ENCODE data around the gene ATG2B. TPM values are rescaled to one million over a fixed set of nuclear protein-coding genes. Genes with fewer than 3 reads are reported as not detected.

ATG2B gene
- polyA plus RNA-seq, 1 donor, result 29.1 TPM

DNA sequence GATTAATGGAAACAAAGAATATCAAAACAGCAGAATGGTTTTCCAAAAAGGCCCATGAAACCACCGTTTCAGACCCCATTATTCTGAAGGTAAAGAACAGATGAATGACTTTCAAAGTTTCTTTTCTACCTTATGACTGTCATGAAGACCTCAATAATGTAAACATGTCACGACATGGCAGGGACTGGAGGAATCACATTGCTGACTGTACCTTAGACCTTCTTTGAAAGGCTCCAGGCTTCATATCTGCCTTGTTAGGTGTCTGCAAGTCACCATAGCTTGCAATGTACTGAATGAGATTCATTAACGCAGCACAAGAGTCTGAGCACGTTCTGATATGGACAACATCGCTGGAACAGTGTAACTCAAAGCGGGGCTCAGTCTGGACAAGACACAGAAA lies 52.2 kb downstream of the ATG2B start:
- H3K9me3 ChIP-seq (ENCODE audit: control insufficient read depth, low read depth, low read length), result no peaks in the 10 kb centered on the region
- peak; percentile 38 to 81 for DNase-seq
- peak overlapping the region; percentile 63 for H3K27ac ChIP-seq (ENCODE audit: low read length)
- H3K36me3 ChIP-seq (ENCODE audit: control insufficient read depth, insufficient read depth, low read length), result peaks cover 36% of the 10 kb centered on the region
- peaks cover 29% of the 10 kb centered on the region for H3K4me1 ChIP-seq (ENCODE audit: control insufficient read depth, insufficient read depth, low read length)
- H3K27me3 ChIP-seq (ENCODE audit: control insufficient read depth, insufficient read depth, low read length), result no peaks in the 10 kb centered on the region
- no peak overlapping the region for H3K4me3 ChIP-seq (ENCODE audit: low read length)
- WGBS (ENCODE audit: insufficient coverage, low lambda C conversion rate), result 43% methylated on average over 3 of the region's 6 CpGs

DNA sequence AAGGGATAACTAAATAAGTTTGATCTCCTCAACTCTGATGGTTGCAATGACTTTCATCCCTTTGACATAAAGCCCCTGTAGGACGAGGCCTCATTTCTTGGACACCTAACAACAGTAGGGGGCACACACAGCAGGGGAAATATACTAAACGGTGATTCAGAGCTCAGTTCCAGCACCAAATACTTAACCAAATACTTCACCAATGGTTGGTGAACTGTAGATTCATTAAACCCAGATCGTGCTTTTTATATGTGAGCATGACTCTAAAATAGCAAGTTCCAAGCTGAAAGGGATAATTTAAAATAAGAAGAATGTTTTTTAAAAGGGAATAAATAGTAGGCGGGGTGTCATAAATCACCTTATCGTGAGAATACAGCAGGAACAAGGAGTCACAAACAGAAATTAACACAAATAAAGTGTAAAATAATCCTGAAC lies 53.2 kb downstream of the ATG2B start:
- Histone ChIP-seq H3K27me3 (ENCODE audit: control insufficient read depth, insufficient read depth, low read length) (no peaks in the 10 kb centered on the region), H3K4me3 (ENCODE audit: low read length) (no peak overlapping the region), H3K4me1 (ENCODE audit: control insufficient read depth, insufficient read depth, low read length) (peaks cover 29% of the 10 kb centered on the region), H3K27ac (ENCODE audit: low read length) (peak overlapping the region; percentile 63), H3K9me3 (ENCODE audit: control insufficient read depth, low read depth, low read length) (no peaks in the 10 kb centered on the region), H3K36me3 (ENCODE audit: control insufficient read depth, insufficient read depth, low read length) (peaks cover 33% of the 10 kb centered on the region)
- 27% methylated on average over 2 of the region's 5 CpGs for WGBS (ENCODE audit: insufficient coverage, low lambda C conversion rate)
- DNase-seq, result peak in 1 of 2 donors; percentile 66

DNA sequence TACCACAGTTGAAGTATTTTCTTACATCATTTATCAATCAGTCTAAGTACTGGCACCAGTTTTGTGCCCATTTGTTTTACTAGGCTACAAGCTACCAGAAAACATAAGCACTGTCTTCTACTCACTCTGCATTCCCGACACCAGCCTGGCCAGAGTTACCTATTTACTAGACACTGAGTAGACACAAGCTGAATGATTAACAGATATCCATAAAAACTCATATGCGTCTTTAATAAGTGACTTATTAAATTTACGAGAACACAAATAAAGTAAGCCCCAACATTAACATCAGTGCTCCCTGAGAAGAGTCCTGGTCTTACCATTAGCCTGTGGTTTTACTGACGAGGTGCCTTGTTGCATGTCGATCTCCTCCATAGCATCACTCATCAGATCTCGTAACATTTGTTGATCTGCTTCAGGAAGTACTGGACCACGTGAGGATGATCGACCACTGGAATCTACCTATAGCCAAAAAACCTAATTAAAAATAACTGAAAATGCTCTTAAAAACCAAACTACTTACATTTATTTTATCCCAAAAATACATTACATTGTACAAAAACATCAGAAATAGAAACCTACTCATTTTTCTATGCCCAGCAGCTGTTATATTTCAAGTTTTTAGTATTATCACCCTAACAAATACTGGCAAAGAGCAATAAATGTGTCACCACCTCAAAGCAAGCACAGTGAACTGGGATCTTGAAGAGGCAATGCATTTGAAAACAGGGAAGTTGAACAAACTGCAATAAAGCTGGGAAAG lies 53.8 kb downstream of the ATG2B start:
- Histone ChIP-seq H3K9me3 (ENCODE audit: control insufficient read depth, low read depth, low read length) (no peaks in the 10 kb centered on the region), H3K4me3 (ENCODE audit: low read length) (no peak overlapping the region), H3K27ac (ENCODE audit: low read length) (peak overlapping the region; percentile 63), H3K4me1 (ENCODE audit: control insufficient read depth, insufficient read depth, low read length) (peaks cover 29% of the 10 kb centered on the region), H3K36me3 (ENCODE audit: control insufficient read depth, insufficient read depth, low read length) (peaks cover 34% of the 10 kb centered on the region), H3K27me3 (ENCODE audit: control insufficient read depth, insufficient read depth, low read length) (no peaks in the 10 kb centered on the region)
- 60% methylated on average over 1 of the region's 8 CpGs for WGBS (ENCODE audit: insufficient coverage, low lambda C conversion rate)
- peak; percentile 64 to 87 for DNase-seq

DNA sequence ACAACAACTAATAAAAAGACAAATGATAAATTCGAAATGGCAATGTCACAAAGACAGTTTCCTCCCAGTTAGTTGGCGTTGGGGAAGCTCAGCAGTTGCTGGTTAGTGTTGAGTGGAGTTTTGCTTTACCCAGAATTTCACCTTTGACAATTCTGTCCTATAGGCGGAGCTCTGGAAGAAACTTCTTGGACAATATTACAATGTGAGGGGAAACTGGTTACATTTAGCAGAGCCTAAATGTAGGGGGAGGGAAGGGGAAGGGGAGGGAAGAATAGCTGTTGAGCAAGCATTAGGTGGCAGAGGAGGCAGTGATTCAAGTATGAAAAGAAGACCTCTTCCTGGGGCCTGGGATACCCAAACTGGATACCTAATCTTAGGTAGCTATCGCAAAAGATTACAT lies 55.7 kb downstream of the ATG2B start:
- H3K4me3 ChIP-seq (ENCODE audit: low read length), result no peak overlapping the region
- no peak for DNase-seq
- peak overlapping the region; percentile 33 for H3K27ac ChIP-seq (ENCODE audit: low read length)
- no peaks in the 10 kb centered on the region for H3K9me3 ChIP-seq (ENCODE audit: control insufficient read depth, low read depth, low read length)
- H3K27me3 ChIP-seq (ENCODE audit: control insufficient read depth, insufficient read depth, low read length), result no peaks in the 10 kb centered on the region
- peaks cover 37% of the 10 kb centered on the region for H3K36me3 ChIP-seq (ENCODE audit: control insufficient read depth, insufficient read depth, low read length)
- peaks cover 28% of the 10 kb centered on the region for H3K4me1 ChIP-seq (ENCODE audit: control insufficient read depth, insufficient read depth, low read length)
- WGBS (ENCODE audit: insufficient coverage, low lambda C conversion rate), result 92% methylated on average over 2 of the region's 4 CpGs

DNA sequence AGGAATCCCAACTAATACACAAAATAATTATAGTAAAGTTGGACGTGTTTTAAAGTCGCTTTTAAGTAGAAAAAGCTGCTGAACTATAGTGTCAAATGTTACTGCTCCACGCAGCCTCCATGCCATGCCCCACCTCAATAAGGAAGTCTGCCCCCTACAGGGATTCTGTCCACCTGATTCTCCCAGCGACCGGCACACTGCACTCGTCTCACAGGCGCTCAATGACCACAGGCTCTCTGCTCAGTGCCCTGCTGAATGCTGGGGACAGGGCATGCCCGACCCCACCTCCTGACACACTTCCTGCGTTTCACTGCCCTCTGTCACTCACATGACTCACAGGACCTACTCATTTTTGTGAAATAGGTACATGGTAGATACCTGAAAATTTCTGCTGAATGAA lies 58.2 kb downstream of the ATG2B start:
- Histone ChIP-seq H3K4me1 (ENCODE audit: control insufficient read depth, insufficient read depth, low read length) (peaks cover 23% of the 10 kb centered on the region), H3K36me3 (ENCODE audit: control insufficient read depth, insufficient read depth, low read length) (peaks cover 51% of the 10 kb centered on the region), H3K4me3 (ENCODE audit: low read length) (no peak overlapping the region), H3K9me3 (ENCODE audit: control insufficient read depth, low read depth, low read length) (no peaks in the 10 kb centered on the region), H3K27ac (ENCODE audit: low read length) (no peak overlapping the region), H3K27me3 (ENCODE audit: control insufficient read depth, insufficient read depth, low read length) (no peaks in the 10 kb centered on the region)
- no peak for DNase-seq
- no CpG with 5 or more reads among the region's 9 CpGs for WGBS (ENCODE audit: insufficient coverage, low lambda C conversion rate)

DNA sequence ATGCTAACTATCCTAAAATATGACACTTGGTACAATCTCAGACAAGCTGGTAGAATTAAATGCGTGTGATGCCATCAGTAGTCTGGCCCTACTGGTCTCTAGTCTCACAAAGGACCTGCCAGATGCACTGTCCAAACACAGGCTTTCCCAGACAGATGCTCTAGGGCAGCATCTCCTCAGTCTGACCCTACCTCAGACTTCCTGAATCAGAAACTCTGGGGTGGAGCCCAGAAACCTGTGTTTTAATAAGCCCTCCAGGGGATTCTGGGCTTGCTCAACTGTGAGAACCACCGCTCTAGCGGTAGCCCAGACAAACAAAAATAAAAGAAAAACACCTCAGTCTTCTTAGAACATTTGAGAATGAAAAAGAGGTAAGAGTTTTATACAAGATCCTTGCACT lies 59.2 kb downstream of the ATG2B start:
- DNase-seq, result no peak
- H3K27me3 ChIP-seq (ENCODE audit: control insufficient read depth, insufficient read depth, low read length), result no peaks in the 10 kb centered on the region
- peaks cover 57% of the 10 kb centered on the region for H3K36me3 ChIP-seq (ENCODE audit: control insufficient read depth, insufficient read depth, low read length)
- no peak overlapping the region for H3K27ac ChIP-seq (ENCODE audit: low read length)
- H3K4me3 ChIP-seq (ENCODE audit: low read length), result no peak overlapping the region
- H3K9me3 ChIP-seq (ENCODE audit: control insufficient read depth, low read depth, low read length), result no peaks in the 10 kb centered on the region
- WGBS (ENCODE audit: insufficient coverage, low lambda C conversion rate), result 93% methylated on average over 2 of the region's 3 CpGs
- peaks cover 18% of the 10 kb centered on the region for H3K4me1 ChIP-seq (ENCODE audit: control insufficient read depth, insufficient read depth, low read length)

DNA sequence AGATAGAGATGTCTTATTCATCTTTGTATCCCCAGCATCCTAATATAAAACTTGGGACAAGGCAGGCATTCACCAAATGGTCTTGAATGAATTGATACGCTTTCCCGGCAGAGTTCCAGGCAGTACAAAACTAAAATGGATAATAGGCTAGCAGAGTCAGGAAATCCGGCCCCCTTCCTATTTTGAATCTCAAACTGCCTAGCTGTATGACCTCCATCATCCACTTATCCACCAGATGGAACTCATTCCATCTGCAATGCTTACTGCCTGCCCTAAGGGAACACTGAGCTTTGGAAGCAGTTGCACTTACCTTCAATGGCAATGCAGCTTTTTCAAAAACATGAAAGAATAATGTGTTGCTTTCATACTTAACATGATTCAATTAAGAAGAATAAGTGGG lies 63.7 kb downstream of the ATG2B start:
- no peaks in the 10 kb centered on the region for H3K9me3 ChIP-seq (ENCODE audit: control insufficient read depth, low read depth, low read length)
- peaks cover 47% of the 10 kb centered on the region for H3K36me3 ChIP-seq (ENCODE audit: control insufficient read depth, insufficient read depth, low read length)
- no peaks in the 10 kb centered on the region for H3K27me3 ChIP-seq (ENCODE audit: control insufficient read depth, insufficient read depth, low read length)
- no CpG with 5 or more reads among the region's 3 CpGs for WGBS (ENCODE audit: insufficient coverage, low lambda C conversion rate)
- H3K4me1 ChIP-seq (ENCODE audit: control insufficient read depth, insufficient read depth, low read length), result peaks cover 4% of the 10 kb centered on the region
- H3K27ac ChIP-seq (ENCODE audit: low read length), result no peak overlapping the region
- no peak for DNase-seq
- no peak overlapping the region for H3K4me3 ChIP-seq (ENCODE audit: low read length)

DNA sequence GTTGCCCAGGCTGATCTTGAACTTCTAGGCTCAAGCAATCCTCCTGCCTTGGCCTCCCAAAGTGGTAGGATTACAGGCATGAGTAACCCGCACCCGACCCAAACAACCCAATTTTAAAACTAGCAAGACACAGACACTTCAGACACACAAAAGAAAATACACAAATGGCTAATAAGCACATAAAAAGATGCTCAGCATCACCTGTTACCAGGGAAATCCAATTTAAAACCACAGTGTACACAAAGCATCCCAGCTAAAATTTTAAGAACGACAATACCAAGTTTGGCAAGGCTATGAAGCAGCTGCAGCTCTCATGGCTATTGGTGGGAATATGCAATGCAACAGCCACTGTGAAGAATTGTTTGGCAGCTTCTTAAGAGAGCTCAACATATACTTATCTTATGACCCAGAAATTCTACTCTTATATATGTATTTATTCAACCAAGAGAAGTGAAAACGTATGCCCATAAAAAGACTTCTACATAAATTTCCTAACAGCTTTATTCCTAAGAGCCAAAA lies 65.1 kb downstream of the ATG2B start:
- Histone ChIP-seq H3K4me3 (ENCODE audit: low read length) (no peak overlapping the region), H3K4me1 (ENCODE audit: control insufficient read depth, insufficient read depth, low read length) (peaks cover 4% of the 10 kb centered on the region), H3K36me3 (ENCODE audit: control insufficient read depth, insufficient read depth, low read length) (peaks cover 44% of the 10 kb centered on the region), H3K27me3 (ENCODE audit: control insufficient read depth, insufficient read depth, low read length) (no peaks in the 10 kb centered on the region), H3K9me3 (ENCODE audit: control insufficient read depth, low read depth, low read length) (no peaks in the 10 kb centered on the region), H3K27ac (ENCODE audit: low read length) (no peak overlapping the region)
- WGBS (ENCODE audit: insufficient coverage, low lambda C conversion rate), result no CpG with 5 or more reads among the region's 4 CpGs
- no peak for DNase-seq

DNA sequence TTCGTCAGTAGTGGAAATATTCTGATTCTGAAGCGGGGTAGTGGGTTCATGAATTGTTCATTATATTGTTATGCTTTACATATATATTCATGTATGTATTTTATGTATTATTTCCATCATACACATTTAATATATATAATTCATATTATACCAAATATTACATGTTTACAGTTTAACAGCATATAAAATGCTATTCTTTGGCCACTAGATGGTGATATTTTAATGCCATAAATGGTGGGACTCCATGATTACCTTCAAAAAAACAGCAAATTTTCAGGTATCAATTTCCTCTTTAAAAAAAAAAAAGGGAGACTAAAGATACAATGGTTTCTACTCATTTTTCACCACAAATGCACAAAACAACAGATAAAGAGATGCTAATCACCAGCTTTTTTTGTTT lies 66.1 kb downstream of the ATG2B start:
- Histone ChIP-seq H3K27ac (ENCODE audit: low read length) (no peak overlapping the region), H3K27me3 (ENCODE audit: control insufficient read depth, insufficient read depth, low read length) (no peaks in the 10 kb centered on the region), H3K36me3 (ENCODE audit: control insufficient read depth, insufficient read depth, low read length) (peaks cover 42% of the 10 kb centered on the region), H3K4me3 (ENCODE audit: low read length) (no peak overlapping the region), H3K9me3 (ENCODE audit: control insufficient read depth, low read depth, low read length) (no peaks in the 10 kb centered on the region), H3K4me1 (ENCODE audit: control insufficient read depth, insufficient read depth, low read length) (peaks cover 4% of the 10 kb centered on the region)
- DNase-seq, result no peak
- WGBS (ENCODE audit: insufficient coverage, low lambda C conversion rate), result no CpG with 5 or more reads among the region's 2 CpGs

DNA sequence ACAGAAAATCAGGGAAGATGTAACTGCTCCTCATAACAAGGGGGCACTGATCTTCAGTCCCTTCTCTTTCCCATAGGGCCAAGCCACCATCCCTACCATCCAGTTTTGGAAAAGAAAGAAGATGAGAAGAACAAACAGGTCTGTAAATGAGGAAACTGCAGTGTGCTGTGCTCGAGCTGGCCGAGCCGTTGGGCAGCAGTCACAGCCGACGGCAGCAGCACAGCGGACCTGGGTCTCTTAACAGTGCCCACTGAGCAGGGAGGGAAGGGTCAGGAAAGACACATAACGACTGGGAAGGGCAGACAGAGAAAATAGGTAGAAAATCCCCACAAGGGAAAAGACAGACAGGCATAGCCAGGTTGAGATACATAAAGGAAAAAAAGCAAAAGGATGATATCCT lies 68.9 kb downstream of the ATG2B start:
- WGBS (ENCODE audit: insufficient coverage, low lambda C conversion rate), result 73% methylated on average over 2 of the region's 7 CpGs
- Histone ChIP-seq H3K4me3 (ENCODE audit: low read length) (no peak overlapping the region), H3K4me1 (ENCODE audit: control insufficient read depth, insufficient read depth, low read length) (no peaks in the 10 kb centered on the region), H3K9me3 (ENCODE audit: control insufficient read depth, low read depth, low read length) (no peaks in the 10 kb centered on the region), H3K27ac (ENCODE audit: low read length) (no peak overlapping the region), H3K27me3 (ENCODE audit: control insufficient read depth, insufficient read depth, low read length) (no peaks in the 10 kb centered on the region), H3K36me3 (ENCODE audit: control insufficient read depth, insufficient read depth, low read length) (peaks cover 34% of the 10 kb centered on the region)
- no peak for DNase-seq

DNA sequence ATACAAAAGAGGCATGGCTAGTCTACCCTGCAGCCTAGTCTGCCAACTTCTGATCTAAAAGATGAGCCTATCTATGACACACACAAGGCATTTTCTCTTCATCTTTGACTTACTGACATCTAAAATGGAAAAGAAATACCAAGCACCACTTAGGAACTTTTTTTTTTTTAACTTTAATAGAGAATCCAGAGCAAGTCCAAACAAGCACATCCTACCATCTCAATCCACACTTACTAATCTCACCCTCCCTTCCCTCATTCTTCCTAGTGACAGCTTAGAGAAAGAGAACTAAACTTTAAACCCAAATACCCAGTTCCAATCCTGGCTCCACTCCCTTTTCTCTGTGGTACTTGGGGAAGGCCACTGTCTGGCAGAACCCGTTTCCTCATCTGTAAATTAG lies 75.3 kb downstream of the ATG2B start:
- Histone ChIP-seq H3K27me3 (ENCODE audit: control insufficient read depth, insufficient read depth, low read length) (no peaks in the 10 kb centered on the region), H3K27ac (ENCODE audit: low read length) (no peak overlapping the region), H3K4me3 (ENCODE audit: low read length) (no peak overlapping the region), H3K4me1 (ENCODE audit: control insufficient read depth, insufficient read depth, low read length) (no peaks in the 10 kb centered on the region), H3K36me3 (ENCODE audit: control insufficient read depth, insufficient read depth, low read length) (peaks cover 45% of the 10 kb centered on the region), H3K9me3 (ENCODE audit: control insufficient read depth, low read depth, low read length) (no peaks in the 10 kb centered on the region)
- no peak for DNase-seq
- WGBS (ENCODE audit: insufficient coverage, low lambda C conversion rate), result no CpG with 5 or more reads among the region's 1 CpG
